ENCODE data around the gene EHBP1.

Gene EHBP1

DNA sequence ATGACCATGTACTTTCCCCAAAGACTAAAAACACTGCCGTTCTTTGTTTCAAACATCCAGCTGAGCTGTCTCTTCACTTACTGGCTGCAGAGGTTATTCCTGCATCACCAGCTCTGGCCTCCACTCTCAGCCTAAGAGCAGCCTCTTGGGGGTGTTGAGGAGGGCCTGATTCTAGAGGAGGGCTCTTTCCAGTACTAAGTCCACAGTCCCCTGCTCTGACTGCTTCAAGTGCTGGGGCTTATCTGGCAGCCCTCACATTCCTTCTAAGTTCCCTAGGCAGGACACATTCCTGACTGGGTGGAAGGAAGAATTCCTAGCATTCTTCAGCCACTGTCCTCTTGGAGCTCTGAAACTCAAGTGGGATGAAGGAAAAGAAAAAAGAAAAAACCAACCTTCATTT, 32.9 kb upstream of the EHBP1 start:
- CTCF ChIA-PET, result interaction anchor here (0.8 to 1.4 kb wide), 2 partner anchors 103 to 216 kb away, joined by 3 read pairs; no protein-coding TSS in a partner anchor
- no peak overlapping the region for H3K4me3 ChIP-seq (ENCODE audit: low read depth, low read length)
- POLR2A ChIA-PET, result interaction anchor here (1.0 to 1.2 kb wide), 2 partner anchors 9 to 167 kb away, joined by 4 to 11 read pairs; partner anchors contain the start of gene TMEM17
- TF ChIP-seq, protein P1, sequence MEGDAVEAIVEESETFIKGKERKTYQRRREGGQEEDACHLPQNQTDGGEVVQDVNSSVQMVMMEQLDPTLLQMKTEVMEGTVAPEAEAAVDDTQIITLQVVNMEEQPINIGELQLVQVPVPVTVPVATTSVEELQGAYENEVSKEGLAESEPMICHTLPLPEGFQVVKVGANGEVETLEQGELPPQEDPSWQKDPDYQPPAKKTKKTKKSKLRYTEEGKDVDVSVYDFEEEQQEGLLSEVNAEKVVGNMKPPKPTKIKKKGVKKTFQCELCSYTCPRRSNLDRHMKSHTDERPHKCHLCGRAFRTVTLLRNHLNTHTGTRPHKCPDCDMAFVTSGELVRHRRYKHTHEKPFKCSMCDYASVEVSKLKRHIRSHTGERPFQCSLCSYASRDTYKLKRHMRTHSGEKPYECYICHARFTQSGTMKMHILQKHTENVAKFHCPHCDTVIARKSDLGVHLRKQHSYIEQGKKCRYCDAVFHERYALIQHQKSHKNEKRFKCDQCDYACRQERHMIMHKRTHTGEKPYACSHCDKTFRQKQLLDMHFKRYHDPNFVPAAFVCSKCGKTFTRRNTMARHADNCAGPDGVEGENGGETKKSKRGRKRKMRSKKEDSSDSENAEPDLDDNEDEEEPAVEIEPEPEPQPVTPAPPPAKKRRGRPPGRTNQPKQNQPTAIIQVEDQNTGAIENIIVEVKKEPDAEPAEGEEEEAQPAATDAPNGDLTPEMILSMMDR (IDR thresholded peaks at IDR 0.05; ENCODE audit: insufficient read depth, low read length, missing control alignments), result no peak
- peak; percentile 73 for DNase-seq (ENCODE audit: low read depth, low spot score)

DNA sequence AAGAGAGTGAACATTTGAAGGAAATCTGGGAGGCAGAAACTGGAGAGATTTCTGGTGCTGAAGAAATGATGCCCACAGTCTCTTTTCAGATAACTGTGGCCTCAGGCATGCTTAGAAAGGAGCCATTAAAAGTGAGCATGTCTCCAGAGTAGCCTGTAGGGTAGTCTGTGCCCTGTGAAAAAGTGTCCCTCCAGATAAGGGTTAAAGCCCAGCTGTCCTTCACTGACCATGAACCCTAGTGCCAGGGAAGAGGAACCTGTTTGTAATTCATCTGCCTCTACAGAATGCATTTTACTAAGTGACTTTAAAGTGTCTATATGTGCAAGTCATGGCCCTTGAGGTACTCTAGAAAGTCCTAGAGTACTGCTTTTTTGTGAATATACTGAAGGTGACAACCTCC, 30.5 kb upstream of the EHBP1 start:
- ChIA-PET POLR2A (no interaction called here), CTCF (interaction anchor here (1.0 to 1.3 kb wide), 2 partner anchors 13 to 15 kb away, joined by 3 read pairs; no protein-coding TSS in a partner anchor)
- H3K4me3 ChIP-seq (ENCODE audit: low read depth, low read length), result no peak overlapping the region
- TF ChIP-seq, protein P1 (IDR thresholded peaks at IDR 0.05; ENCODE audit: insufficient read depth, low read length, missing control alignments), result no peak
- DNase-seq (ENCODE audit: low read depth, low spot score), result no peak

DNA sequence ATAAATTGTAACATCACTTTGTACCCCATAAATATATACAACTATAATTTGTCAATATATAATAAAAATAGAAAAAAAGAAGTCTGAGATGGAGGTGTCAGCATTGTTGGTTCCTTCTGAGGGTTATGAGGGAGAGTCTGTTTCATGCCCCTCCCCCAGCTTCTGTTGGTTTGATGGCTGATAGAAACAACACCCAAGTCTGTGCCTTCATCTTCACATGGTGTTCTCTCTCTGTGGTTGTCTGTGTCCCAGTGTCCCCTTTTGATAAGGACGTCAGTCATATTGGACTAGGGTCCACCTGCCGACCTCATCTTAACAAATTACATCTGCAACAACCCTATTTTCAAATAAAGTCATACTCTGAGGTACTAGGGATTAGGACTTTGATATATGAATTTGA, 20.3 kb upstream of the EHBP1 start:
- DNase-seq (ENCODE audit: low read depth, low spot score), result no peak
- H3K4me3 ChIP-seq (ENCODE audit: low read depth, low read length), result no peak overlapping the region
- TF ChIP-seq, protein P1 (IDR thresholded peaks at IDR 0.05; ENCODE audit: insufficient read depth, low read length, missing control alignments), result no peak
- ChIA-PET POLR2A (no interaction called here), CTCF (interaction anchor here (1.1 to 2.0 kb wide), 4 partner anchors 8 to 230 kb away, joined by 3 to 5 read pairs (median 5); no protein-coding TSS in a partner anchor)

DNA sequence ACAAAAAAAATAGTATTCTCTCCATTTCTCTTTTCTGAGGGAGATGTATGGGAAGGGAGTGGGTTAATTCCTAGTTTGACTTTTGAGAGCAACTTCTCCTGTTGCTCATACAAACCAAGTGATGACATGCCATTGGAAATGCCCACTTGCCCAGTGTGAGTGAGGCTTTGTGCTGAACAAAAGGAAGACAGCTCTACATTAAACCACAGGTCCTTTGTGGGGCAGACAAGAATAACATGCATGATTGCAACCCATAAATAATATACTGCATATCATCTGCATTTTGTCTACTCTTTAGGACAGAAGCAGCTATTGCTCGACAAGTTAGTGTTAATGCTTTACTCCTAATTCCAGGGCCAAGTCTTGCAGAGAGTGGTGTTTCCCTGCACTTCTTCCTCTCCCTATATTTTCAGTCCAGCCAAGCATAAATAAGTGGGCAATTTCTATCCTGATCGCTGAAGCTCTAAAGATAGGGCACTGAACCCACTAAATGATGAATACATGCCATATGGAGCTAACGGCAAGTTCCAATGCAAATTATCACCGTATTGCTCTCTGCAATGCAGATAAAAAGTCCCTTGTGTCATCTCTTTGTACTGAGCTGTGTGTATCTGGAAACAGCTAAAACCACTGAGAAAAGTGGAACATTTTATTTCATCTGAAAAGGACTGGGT, 19.4 kb upstream of the EHBP1 start:
- POLR2A ChIA-PET, result no interaction called here
- H3K4me3 ChIP-seq (ENCODE audit: low read depth, low read length), result no peak overlapping the region
- TF ChIP-seq, protein P1 (IDR thresholded peaks at IDR 0.05; ENCODE audit: insufficient read depth, low read length, missing control alignments), result no peak
- CTCF ChIA-PET, result interaction anchor here (1.3 to 2.0 kb wide), 3 partner anchors 8 to 229 kb away, joined by 5 read pairs; no protein-coding TSS in a partner anchor
- no peak for DNase-seq (ENCODE audit: low read depth, low spot score)

DNA sequence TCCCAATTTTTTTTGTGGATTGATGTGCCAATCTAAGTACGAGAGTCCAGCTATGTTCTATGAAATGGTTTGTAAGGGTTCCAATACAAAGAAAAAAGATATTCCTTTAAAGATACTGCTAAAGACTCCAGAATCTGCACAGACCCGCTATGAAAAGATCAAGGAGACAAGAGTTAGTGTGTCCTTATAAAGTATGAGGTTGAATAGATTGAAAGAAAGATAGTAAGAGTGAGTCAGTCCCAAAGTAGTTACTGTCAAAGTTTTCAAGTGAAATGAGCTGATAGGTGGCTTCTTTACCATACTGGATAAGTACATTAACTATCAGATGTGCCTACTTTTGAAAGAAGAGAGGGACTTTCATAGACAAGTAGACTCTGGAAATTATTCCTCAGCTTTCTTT, 17.9 kb upstream of the EHBP1 start:
- CTCF ChIA-PET, result interaction anchor here (1.1 to 1.6 kb wide), 3 partner anchors 10 to 231 kb away, joined by 3 to 5 read pairs (median 3); no protein-coding TSS in a partner anchor
- POLR2A ChIA-PET, result interaction anchor here (1.0 kb wide), 1 partner anchor 24 kb away, joined by 3 read pairs; no protein-coding TSS in a partner anchor
- TF ChIP-seq, protein P1 (IDR thresholded peaks at IDR 0.05; ENCODE audit: insufficient read depth, low read length, missing control alignments), result no peak

DNA sequence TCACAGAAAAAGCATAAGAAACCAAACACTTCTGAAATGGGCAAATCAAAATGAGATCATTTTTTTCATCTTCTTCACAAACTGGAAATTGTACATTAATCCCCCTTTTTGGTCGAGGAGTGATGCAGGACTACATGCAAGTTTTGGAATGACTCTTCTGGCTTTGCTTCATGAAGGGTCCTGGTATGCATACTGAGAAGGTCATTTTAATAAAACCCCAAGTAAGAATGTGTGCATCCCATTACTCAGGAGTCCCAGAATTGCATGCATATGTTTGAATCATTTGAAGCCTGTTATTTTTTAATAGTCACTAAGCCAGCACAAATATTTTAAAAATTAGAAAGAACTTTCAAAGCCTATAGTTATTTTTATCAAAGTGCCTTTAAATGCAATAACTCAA, 16.7 kb upstream of the EHBP1 start:
- ChIA-PET POLR2A (interaction anchor here (0.7 to 1.0 kb wide), 2 partner anchors 15 to 25 kb away, joined by 3 read pairs; no protein-coding TSS in a partner anchor), CTCF (interaction anchor here (1.2 to 1.6 kb wide), 3 partner anchors 9 to 231 kb away, joined by 3 to 5 read pairs (median 4); no protein-coding TSS in a partner anchor)
- TF ChIP-seq, protein P1 (IDR thresholded peaks at IDR 0.05; ENCODE audit: insufficient read depth, low read length, missing control alignments), result no peak
- DNase-seq (ENCODE audit: low read depth, low spot score), result no peak
- no peak overlapping the region for H3K4me3 ChIP-seq (ENCODE audit: low read depth, low read length)

More for the DNA sequence above, 17.9 kb upstream of the EHBP1 start:
- no peak overlapping the region for H3K4me3 ChIP-seq (ENCODE audit: low read depth, low read length)
- no peak for DNase-seq (ENCODE audit: low read depth, low spot score)

Measured in AG04449 (cell line).